Mesothelial cell of epicardium (in vitro differentiated cells): ENCODE results near the gene SUGP1. TPM values are rescaled to one million over a fixed set of nuclear protein-coding genes. Genes with fewer than 3 reads are reported as not detected.

Source experiments
- DNase-seq, 2 experiments: peaks; one replicate each; pipeline ENCODE4 v3.0.0; 2021; ENCODE audit warnings: low spot score in 2 of 2; ENCODE audit not compliant: unreplicated experiment in 2 of 2
- H3K27ac Mint-ChIP-seq: 2 replicates; pipeline ENCODE4 v1.8.0; 2021; ENCODE audit warnings: mixed read lengths
- H3K27me3 Mint-ChIP-seq: 2 replicates; pipeline ENCODE4 v1.8.0; 2021; ENCODE audit warnings: low read depth, mixed read lengths
- H3K36me3 Mint-ChIP-seq: 2 replicates; pipeline ENCODE4 v1.8.0; 2021; ENCODE audit warnings: mixed read lengths
- H3K4me1 Mint-ChIP-seq: 2 replicates; pipeline ENCODE4 v1.8.0; 2021; ENCODE audit warnings: mixed read lengths
- H3K4me3 Mint-ChIP-seq: 2 replicates; pipeline ENCODE4 v1.8.0; 2021; ENCODE audit warnings: mild to moderate bottlenecking, moderate library complexity, mixed read lengths
- H3K9me3 Mint-ChIP-seq: 2 replicates; pipeline ENCODE4 v1.8.0; 2021; ENCODE audit warnings: mixed read lengths
- CTCF ChIP-seq: fragments of 200-600 bp; sonication (generic); IDR thresholded peaks from one replicate; pipeline ENCODE4 v1.5.0; 2021; ENCODE audit warnings: antibody characterized with exemption; ENCODE audit not compliant: unreplicated experiment
- total RNA-seq: library from RNA; stranded (reverse); gene quantifications from 3 replicates; pipeline ENCODE4 v1.2.1, GENCODE V29; 2021

The SUGP1 gene, protein sequence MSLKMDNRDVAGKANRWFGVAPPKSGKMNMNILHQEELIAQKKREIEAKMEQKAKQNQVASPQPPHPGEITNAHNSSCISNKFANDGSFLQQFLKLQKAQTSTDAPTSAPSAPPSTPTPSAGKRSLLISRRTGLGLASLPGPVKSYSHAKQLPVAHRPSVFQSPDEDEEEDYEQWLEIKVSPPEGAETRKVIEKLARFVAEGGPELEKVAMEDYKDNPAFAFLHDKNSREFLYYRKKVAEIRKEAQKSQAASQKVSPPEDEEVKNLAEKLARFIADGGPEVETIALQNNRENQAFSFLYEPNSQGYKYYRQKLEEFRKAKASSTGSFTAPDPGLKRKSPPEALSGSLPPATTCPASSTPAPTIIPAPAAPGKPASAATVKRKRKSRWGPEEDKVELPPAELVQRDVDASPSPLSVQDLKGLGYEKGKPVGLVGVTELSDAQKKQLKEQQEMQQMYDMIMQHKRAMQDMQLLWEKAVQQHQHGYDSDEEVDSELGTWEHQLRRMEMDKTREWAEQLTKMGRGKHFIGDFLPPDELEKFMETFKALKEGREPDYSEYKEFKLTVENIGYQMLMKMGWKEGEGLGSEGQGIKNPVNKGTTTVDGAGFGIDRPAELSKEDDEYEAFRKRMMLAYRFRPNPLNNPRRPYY
- 70.2 to 77.2 TPM (median 74.9 TPM) in 3 replicates for total RNA-seq

DNA sequence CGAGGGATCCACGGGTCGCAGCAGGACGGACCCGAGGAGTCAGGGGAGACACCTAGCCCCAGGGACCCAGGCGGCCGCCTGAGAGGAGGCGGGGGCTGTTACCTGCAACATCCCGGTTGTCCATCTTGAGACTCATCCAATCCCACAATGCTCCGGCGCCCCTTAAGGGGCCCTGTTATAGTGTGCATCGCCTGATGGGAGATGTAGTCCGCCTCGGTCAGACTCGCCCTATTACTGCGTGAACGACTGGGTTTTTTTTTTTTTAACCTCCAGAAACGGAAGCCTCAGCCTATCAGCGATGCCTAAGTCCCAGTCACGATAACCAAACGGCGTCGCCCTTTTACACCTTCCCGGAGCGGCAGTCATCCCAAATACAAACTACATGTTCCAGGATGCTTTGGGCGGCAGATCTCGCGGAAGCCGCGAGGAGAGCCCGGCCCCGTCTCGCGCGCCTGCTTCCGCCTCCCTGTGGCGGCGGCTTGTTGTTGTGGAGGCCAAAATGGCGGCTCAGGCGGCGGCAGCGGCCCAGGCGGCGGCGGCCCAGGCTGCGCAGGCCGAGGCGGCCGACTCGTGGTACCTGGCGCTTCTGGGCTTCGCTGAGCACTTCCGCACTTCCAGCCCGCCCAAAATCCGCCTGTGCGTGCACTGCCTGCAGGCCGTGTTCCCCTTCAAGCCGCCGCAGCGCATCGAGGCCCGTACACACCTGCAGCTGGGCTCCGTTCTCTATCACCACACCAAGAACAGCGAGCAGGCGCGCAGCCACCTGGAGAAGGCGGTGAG, at the start of gene SUGP1, which contains the start of gene MAU2:
Gene SUGP1 (minus strand): TSS at position 149 of the 780 bp plus-strand sequence. CDS start 13 bp downstream, at position 136.
Gene MAU2 (plus strand): TSS at position 469 of the 780 bp plus-strand sequence. CDS start 31 bp downstream, at position 500.
- Mint-ChIP-seq H3K4me3 (peak within 1 kb of the TSS; percentile 100), H3K27ac (peak within 1 kb of the TSS; percentile 100), H3K4me1 (peaks cover 13% of the 10 kb centered on the region), H3K27me3 (no peaks in the 10 kb centered on the region), H3K9me3 (no peaks in the 10 kb centered on the region), H3K36me3 (peaks cover 21% of the 10 kb centered on the region)
- peak; percentile 84 to 91 for DNase-seq
- no peak for TF ChIP-seq CTCF

DNA sequence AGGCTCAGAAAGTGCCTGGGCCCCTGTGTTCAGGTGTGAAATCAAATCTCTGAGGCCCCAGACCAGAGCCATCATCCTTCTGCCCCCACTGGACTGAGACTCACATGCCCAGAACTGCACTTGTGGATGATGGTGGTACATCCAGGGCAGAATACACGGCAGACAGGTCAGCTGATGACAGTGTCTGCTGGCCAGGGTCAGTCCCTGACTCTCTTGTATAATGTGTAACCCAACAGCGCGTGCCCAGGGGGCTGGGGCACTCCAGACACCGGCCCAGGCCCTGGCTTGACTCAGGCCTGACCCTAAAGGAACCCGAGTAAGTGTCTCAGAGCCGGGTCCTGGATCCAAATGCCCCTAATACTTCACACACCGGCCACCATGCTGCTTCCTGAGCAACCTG, 47.8 kb upstream of the SUGP1 start:
- Mint-ChIP-seq H3K27ac (no peak overlapping the region), H3K36me3 (no peaks in the 10 kb centered on the region), H3K4me1 (peaks cover 11% of the 10 kb centered on the region), H3K27me3 (no peaks in the 10 kb centered on the region), H3K4me3 (no peak overlapping the region), H3K9me3 (no peaks in the 10 kb centered on the region)
- no peak for DNase-seq
- TF ChIP-seq CTCF = no peak

DNA sequence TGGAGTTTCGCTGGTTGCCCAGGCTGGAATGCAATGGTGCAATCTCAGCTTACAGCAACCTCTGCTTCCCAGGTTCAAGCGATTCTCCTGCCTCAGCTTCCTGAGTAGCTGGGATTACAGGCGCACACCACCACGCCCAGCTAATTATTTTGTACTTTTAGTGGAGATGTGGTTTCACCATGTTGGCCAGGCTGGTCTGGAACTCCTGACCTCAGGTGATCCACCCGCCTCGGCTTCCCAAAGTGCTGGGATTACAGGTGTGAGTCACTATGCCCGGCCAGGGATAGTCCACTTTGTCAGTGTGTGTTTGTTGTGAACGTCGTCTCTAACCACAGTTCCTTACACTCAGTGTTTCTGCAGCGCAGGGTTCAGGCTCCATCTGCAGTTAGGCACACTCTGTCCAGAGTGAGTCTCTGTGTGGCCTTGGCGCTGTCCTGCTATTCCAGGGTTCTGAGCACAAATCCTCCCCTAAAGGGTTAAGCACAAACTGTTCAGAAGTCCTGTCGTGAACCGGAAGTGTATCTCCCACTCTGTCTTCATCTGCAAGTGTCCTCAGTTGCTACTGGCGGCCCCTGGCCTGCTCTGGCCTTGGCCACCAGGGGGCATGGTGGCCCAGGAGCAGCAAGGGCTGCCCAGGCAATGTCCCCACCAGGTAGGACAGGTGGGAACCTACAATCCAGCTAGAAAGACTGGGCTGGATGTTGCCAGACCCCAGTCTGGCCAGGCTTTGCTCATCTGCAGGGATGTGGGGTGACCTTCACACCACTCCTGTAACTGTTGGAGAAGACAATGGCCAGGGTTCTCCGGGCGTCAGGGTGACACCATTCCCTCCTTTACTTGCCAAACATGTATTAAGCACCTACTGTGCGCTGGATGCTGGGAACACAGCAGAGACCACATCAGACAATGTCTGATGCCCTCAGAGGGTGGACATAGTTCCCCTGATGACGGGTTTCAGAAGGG, 46.4 kb upstream of the SUGP1 start:
- Mint-ChIP-seq H3K4me3 (no peak overlapping the region), H3K27me3 (no peaks in the 10 kb centered on the region), H3K36me3 (no peaks in the 10 kb centered on the region), H3K4me1 (peaks cover 11% of the 10 kb centered on the region), H3K9me3 (no peaks in the 10 kb centered on the region), H3K27ac (peak overlapping the region; percentile 72)
- peak in 1 of 2 experiments; percentile 73 for DNase-seq
- peak; percentile 86 for TF ChIP-seq CTCF

DNA sequence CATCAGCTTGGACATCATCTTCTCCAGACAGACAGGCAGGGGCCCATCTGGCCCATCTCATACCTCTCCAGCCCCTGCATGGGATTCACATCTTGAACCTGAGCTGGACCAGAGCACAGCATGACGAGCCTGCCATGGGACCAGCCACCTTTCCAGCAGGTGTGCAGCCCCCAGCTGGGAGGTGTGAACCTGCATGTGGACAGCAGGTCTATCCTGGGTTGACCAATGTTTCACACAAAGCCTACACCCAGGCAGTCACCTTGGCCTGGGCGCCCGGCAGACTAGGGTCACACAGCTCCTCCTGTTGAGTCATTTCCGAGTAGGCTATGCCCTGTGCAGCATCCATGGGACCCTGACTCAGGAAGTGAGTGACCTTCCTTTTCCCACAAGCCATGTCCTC, 41.8 kb upstream of the SUGP1 start:
- Mint-ChIP-seq H3K4me3 (no peak overlapping the region), H3K4me1 (peaks cover 15% of the 10 kb centered on the region), H3K36me3 (peaks cover 5% of the 10 kb centered on the region), H3K27ac (peak overlapping the region; percentile 33), H3K27me3 (no peaks in the 10 kb centered on the region), H3K9me3 (no peaks in the 10 kb centered on the region)
- no peak for DNase-seq
- TF ChIP-seq CTCF = no peak
